Glutamatergic neuron (in vitro differentiated cells): Measurements from ENCODE around the gene ANGPTL8. TPM values are rescaled to one million over a fixed set of nuclear protein-coding genes. Genes with fewer than 3 reads are reported as not detected.
A peak's percentile ranks its signal among the peaks of the same experiment; 100 is the strongest.

Source experiments
- DNase-seq: peaks from one replicate; pipeline ENCODE4 v3.0.0; 2022
- H3K27ac Mint-ChIP-seq: one replicate; pipeline ENCODE4 v1.8.0; 2020; ENCODE audit warnings: mild to moderate bottlenecking, mixed read lengths, inconsistent platforms; ENCODE audit not compliant: unreplicated experiment
- H3K27me3 Mint-ChIP-seq: one replicate; pipeline ENCODE4 v1.8.0; 2020; ENCODE audit warnings: mild to moderate bottlenecking, moderate library complexity, mixed read lengths, inconsistent platforms; ENCODE audit not compliant: unreplicated experiment
- H3K36me3 Mint-ChIP-seq: one replicate; pipeline ENCODE4 v1.8.0; 2020; ENCODE audit warnings: mild to moderate bottlenecking, mixed read lengths, inconsistent platforms; ENCODE audit not compliant: unreplicated experiment
- H3K4me1 Mint-ChIP-seq: one replicate; pipeline ENCODE4 v1.8.0; 2020; ENCODE audit warnings: mild to moderate bottlenecking, low read depth, mixed read lengths, inconsistent platforms; ENCODE audit not compliant: unreplicated experiment
- H3K4me3 Mint-ChIP-seq: one replicate; pipeline ENCODE4 v1.8.0; 2020; ENCODE audit warnings: mild to moderate bottlenecking, mixed read lengths, inconsistent platforms; ENCODE audit not compliant: unreplicated experiment
- H3K9me3 Mint-ChIP-seq: one replicate; pipeline ENCODE4 v1.8.0; 2020; ENCODE audit warnings: mild to moderate bottlenecking, moderate library complexity, mixed read lengths, inconsistent platforms; ENCODE audit not compliant: unreplicated experiment
- CTCF ChIP-seq: fragments of 200-600 bp; sonication (generic); IDR thresholded peaks from one replicate; pipeline ENCODE4 v1.5.0; 2021; ENCODE audit not compliant: partially characterized antibody, unreplicated experiment
- total RNA-seq: library from RNA; stranded (reverse); fragmentation: NEBNext Ultra II Directional; extraction: Animal tissue kit (Norgen Biotek cat#: 25700); gene quantifications from one replicate; pipeline ENCODE4 v1.2.1, GENCODE V29; 2021; ENCODE audit not compliant: unreplicated experiment

ANGPTL8 gene
- total RNA-seq, 1 donor from 2014 or later = not detected

DNA sequence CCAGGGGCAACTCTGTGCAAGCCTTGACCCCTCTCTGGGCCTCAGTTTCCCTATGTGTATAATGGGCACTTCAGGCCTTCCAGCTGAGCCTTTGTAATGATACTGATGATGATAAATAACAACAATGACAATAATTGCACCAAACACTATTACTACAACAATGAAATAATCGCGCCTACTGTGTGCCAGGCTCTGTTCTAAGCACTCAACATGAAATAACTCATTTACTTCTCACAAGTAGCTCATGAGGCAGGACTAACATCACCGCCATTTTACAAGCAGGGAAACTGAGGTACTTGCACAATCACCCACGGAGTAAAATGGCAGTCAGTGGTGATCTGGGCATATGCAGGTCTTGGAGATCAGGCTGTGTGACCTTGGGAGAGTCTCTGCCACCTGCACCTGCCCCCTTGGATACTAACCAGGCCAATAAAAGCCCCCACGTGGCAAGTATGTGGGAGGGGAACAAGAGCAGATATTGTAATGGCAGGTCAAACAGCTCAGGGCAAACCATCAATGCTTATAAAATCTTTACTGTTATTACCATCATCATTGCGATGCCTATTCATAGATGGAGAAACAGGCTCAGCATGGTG lies 540 bp upstream of the ANGPTL8 start:
- no peak overlapping the region for H3K27ac Mint-ChIP-seq
- H3K4me3 Mint-ChIP-seq = no peak overlapping the region
- no peaks in the 10 kb centered on the region for H3K4me1 Mint-ChIP-seq
- H3K27me3 Mint-ChIP-seq = peaks cover 10% of the 10 kb centered on the region
- H3K36me3 Mint-ChIP-seq = no peaks in the 10 kb centered on the region
- no peak for DNase-seq
- peaks cover 5% of the 10 kb centered on the region for H3K9me3 Mint-ChIP-seq
- no peak for TF ChIP-seq CTCF

GRCh38 chr19:11240008-11240444 lies 607 bp downstream of the ANGPTL8 start:
- Mint-ChIP-seq H3K27ac (no peak overlapping the region), H3K9me3 (peaks cover 5% of the 10 kb centered on the region), H3K4me1 (no peaks in the 10 kb centered on the region), H3K36me3 (no peaks in the 10 kb centered on the region), H3K27me3 (peaks cover 11% of the 10 kb centered on the region), H3K4me3 (no peak overlapping the region)
- TF ChIP-seq CTCF = no peak
- DNase-seq = no peak

DNA sequence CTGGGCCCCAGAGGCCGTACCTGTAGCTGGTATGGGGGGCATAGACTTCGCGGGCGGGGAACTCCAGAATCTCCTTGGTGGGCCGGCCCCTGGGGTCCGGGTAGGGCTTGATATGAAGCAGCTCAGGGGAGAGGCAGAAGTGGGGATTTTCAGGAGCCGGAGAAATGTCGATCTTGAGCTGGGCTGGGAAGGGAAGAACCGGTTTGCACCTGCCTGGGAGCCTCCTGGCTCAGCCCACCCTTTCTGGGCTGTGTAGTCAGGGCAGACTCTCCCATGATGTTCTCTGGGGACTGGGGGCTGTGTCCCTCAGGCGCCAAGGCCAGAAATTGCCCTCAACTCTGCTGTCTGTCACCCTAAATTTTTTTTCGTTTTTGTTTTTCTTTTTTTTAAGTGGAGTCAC lies 2.6 kb downstream of the ANGPTL8 start:
- H3K4me1 Mint-ChIP-seq = no peaks in the 10 kb centered on the region
- peaks cover 5% of the 10 kb centered on the region for H3K9me3 Mint-ChIP-seq
- no peaks in the 10 kb centered on the region for H3K36me3 Mint-ChIP-seq
- DNase-seq = no peak
- no peak overlapping the region for H3K27ac Mint-ChIP-seq
- no peak for TF ChIP-seq CTCF
- H3K4me3 Mint-ChIP-seq = no peak overlapping the region
- peaks cover 15% of the 10 kb centered on the region for H3K27me3 Mint-ChIP-seq

DNA sequence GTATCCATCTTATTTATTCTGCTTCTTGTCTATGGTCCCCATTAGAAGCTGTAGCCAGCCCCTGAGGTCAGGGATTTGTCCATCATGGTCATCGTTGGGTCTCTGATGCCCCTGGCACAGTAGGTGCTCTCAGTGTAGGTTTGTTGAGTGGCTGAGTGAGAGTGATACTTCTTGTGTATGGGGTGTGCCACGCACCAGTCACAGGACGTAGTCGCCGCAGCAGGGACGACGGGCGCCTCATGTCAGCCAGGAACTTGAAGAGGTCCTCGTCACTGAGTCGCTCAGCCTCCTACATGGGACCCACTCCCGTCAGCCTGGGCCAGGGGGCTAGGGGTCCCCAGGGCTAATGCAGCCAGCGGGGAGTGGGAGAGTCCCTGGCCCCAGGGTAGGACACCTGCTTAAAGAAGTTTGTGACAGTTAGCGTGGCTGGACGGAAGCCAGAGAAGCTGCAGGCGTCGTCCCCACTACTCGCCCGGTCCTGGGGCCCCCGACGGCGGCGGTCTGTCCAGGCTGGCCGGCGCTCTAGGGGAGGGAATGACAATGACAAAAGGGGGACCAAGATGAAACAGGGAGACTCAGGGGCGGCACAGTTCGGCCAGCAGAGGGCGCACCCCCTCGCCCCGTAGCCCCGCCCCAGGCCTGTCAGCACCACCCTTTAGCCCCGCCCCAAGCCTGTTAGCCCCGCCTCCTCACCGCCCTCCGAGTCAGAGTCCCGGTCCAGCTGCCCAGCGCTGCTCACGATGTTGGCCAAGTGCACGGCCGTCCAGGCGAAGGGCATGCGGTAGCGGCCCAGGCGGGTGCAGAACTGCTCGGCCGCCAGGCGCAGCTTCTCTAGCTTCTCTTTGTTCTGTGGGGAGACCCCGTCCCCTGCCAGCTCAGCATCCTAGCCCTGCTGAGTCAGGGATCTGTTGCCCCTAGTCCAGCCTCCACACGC lies 3.7 kb downstream of the ANGPTL8 start:
- H3K9me3 Mint-ChIP-seq = peaks cover 5% of the 10 kb centered on the region
- DNase-seq = peak; percentile 98
- TF ChIP-seq CTCF = peak; percentile 85
- H3K4me3 Mint-ChIP-seq = peak overlapping the region; percentile 42
- H3K27ac Mint-ChIP-seq = peak overlapping the region; percentile 70
- no peaks in the 10 kb centered on the region for H3K4me1 Mint-ChIP-seq
- no peaks in the 10 kb centered on the region for H3K36me3 Mint-ChIP-seq
- peaks cover 15% of the 10 kb centered on the region for H3K27me3 Mint-ChIP-seq

GRCh38 chr19:11243798-11244169 lies 4.4 kb downstream of the ANGPTL8 start:
- peaks cover 3% of the 10 kb centered on the region for H3K9me3 Mint-ChIP-seq
- H3K27me3 Mint-ChIP-seq = peaks cover 13% of the 10 kb centered on the region
- H3K4me3 Mint-ChIP-seq = peak overlapping the region; percentile 42
- no peaks in the 10 kb centered on the region for H3K4me1 Mint-ChIP-seq
- no peak overlapping the region for H3K27ac Mint-ChIP-seq
- no peaks in the 10 kb centered on the region for H3K36me3 Mint-ChIP-seq
- no peak for DNase-seq
- no peak for TF ChIP-seq CTCF
